Ascending aorta (tissue), 2 donors: ENCODE data around the gene RNF145. TPM values are rescaled to one million over a fixed set of nuclear protein-coding genes. Genes with fewer than 3 reads are reported as not detected.

Source experiments
- DNase-seq, 2 donors: peaks; one replicate each; pipeline ENCODE4 v3.0.0-alpha.2; 2019; ENCODE audit warnings: low spot score in 2 of 2
- H3K27ac ChIP-seq, 2 donors: fragments of 200-600 bp; sonication (generic); one replicate each; pipeline ENCODE4 v1.5.1; 2016 to 2017; ENCODE audit warnings: mild to moderate bottlenecking in 1 of 2
- H3K27me3 ChIP-seq: fragments of 200-600 bp; sonication (generic); one replicate; pipeline ENCODE4 v1.5.1; 2017
- H3K36me3 ChIP-seq, 2 donors: fragments of 200-600 bp; sonication (generic); one replicate each; pipeline ENCODE4 v1.5.1; 2016
- H3K4me1 ChIP-seq, 2 donors: fragments of 200-600 bp; sonication (generic); one replicate each; pipeline ENCODE4 v1.5.1; 2016 to 2017; ENCODE audit warnings: mild to moderate bottlenecking in 1 of 2
- H3K4me3 ChIP-seq, 2 donors: fragments of 200-600 bp; sonication (generic); one replicate each; pipeline ENCODE4 v1.5.1; 2016 to 2017; ENCODE audit warnings: mild to moderate bottlenecking in 1 of 2
- H3K9me3 ChIP-seq, 2 donors: fragments of 200-600 bp; sonication (generic); one replicate each; pipeline ENCODE4 v1.5.1; 2016
- CTCF ChIP-seq, 3 experiments: fragments of 200-600 bp in 2 of 3; fragments of 450-650 bp in 1 of 3; sonication (generic) in 2 of 3; IDR thresholded peaks; one replicate each; pipeline ENCODE4 v1.5.1; 2016 to 2019; ENCODE audit warnings: antibody characterized with exemption in 3 of 3, mild to moderate bottlenecking in 1 of 3, moderate library complexity in 1 of 3
- intact Hi-C: fragments of 100-400 bp; cut with DNase I; formaldehyde crosslinking; loops from one replicate; pipeline ENCODE4 v1.15.1; 2023
- total RNA-seq: library from RNA; depleted of rRNA; stranded (reverse); fragments of >200 nt; gene quantifications from one replicate; pipeline ENCODE4 v1.1.0, GENCODE V29; 2016

Gene RNF145
- total RNA-seq, 1 donor from 2014 or later = 47.8 TPM

GRCh38 chr5:159198063-159199036 lies 11.0 kb downstream of the RNF145 start:
- peaks cover 10 to 17% of the 10 kb centered on the region in 2 donors for H3K36me3 ChIP-seq
- H3K9me3 ChIP-seq = no peaks in the 10 kb centered on the region
- TF ChIP-seq CTCF (IDR thresholded peaks at IDR 0.05) = no peak
- DNase-seq = no peak
- H3K27me3 ChIP-seq = no peaks in the 10 kb centered on the region
- H3K27ac ChIP-seq = no peak overlapping the region
- intact Hi-C loops = no loop called here
- H3K4me1 ChIP-seq = peaks cover 0 to 6% of the 10 kb centered on the region in 2 donors
- no peak overlapping the region for H3K4me3 ChIP-seq

- Histone ChIP-seq H3K9me3 (no peaks in the 10 kb centered on the region), H3K36me3 (peaks cover 7 to 24% of the 10 kb centered on the region in 2 donors), H3K27me3 (no peaks in the 10 kb centered on the region), H3K4me1 (no peaks in the 10 kb centered on the region), H3K4me3 (no peak overlapping the region), H3K27ac (no peak overlapping the region)
- TF ChIP-seq CTCF (IDR thresholded peaks at IDR 0.05) = no peak
- intact Hi-C loops = no loop called here
- DNase-seq = no peak
Observed at GRCh38 chr5:159195775-159196174, 13.6 kb downstream of the RNF145 start.

- Histone ChIP-seq H3K36me3 (peaks cover 7 to 20% of the 10 kb centered on the region in 2 donors), H3K4me1 (peaks cover 0 to 4% of the 10 kb centered on the region in 2 donors), H3K27me3 (no peaks in the 10 kb centered on the region), H3K4me3 (no peak overlapping the region), H3K9me3 (no peaks in the 10 kb centered on the region), H3K27ac (no peak overlapping the region)
- TF ChIP-seq CTCF (IDR thresholded peaks at IDR 0.05) = no peak
- intact Hi-C loops = no loop called here
- no peak for DNase-seq
Observed at GRCh38 chr5:159190170-159190569, 19.2 kb downstream of the RNF145 start.

GRCh38 chr5:159189310-159189709 lies 20.0 kb downstream of the RNF145 start:
- H3K27me3 ChIP-seq = no peaks in the 10 kb centered on the region
- intact Hi-C loops = no loop called here
- TF ChIP-seq CTCF (IDR thresholded peaks at IDR 0.05) = no peak

GRCh38 chr5:159187719-159188118 lies 21.6 kb downstream of the RNF145 start:
- Histone ChIP-seq H3K27ac (no peak overlapping the region), H3K4me3 (no peak overlapping the region), H3K4me1 (peaks cover 0 to 8% of the 10 kb centered on the region in 2 donors), H3K9me3 (no peaks in the 10 kb centered on the region), H3K27me3 (no peaks in the 10 kb centered on the region), H3K36me3 (peaks cover 0 to 8% of the 10 kb centered on the region in 2 donors)
- no peak for TF ChIP-seq CTCF (IDR thresholded peaks at IDR 0.05)
- intact Hi-C loops = no loop called here
- no peak for DNase-seq

More at GRCh38 chr5:159189310-159189709, 20.0 kb downstream of the RNF145 start:
- H3K27ac ChIP-seq = no peak overlapping the region
- no peak for DNase-seq
- no peak overlapping the region for H3K4me3 ChIP-seq
- H3K4me1 ChIP-seq = peaks cover 0 to 6% of the 10 kb centered on the region in 2 donors
- no peaks in the 10 kb centered on the region for H3K9me3 ChIP-seq
- H3K36me3 ChIP-seq = peaks cover 4 to 18% of the 10 kb centered on the region in 2 donors
